Ammon's horn (tissue), 1 donor: Measurements from ENCODE around the gene TMEM92.
"Not testable (repeated sequence)": the region's sequence is repeated elsewhere in the genome, so short reads cannot be mapped to it uniquely, and the experiment has no call there.

Experiments
- DNase-seq: peaks from one replicate; pipeline ENCODE4 v3.0.0-alpha.2; 2016; ENCODE audit warnings: low spot score

TMEM92 gene

DNA sequence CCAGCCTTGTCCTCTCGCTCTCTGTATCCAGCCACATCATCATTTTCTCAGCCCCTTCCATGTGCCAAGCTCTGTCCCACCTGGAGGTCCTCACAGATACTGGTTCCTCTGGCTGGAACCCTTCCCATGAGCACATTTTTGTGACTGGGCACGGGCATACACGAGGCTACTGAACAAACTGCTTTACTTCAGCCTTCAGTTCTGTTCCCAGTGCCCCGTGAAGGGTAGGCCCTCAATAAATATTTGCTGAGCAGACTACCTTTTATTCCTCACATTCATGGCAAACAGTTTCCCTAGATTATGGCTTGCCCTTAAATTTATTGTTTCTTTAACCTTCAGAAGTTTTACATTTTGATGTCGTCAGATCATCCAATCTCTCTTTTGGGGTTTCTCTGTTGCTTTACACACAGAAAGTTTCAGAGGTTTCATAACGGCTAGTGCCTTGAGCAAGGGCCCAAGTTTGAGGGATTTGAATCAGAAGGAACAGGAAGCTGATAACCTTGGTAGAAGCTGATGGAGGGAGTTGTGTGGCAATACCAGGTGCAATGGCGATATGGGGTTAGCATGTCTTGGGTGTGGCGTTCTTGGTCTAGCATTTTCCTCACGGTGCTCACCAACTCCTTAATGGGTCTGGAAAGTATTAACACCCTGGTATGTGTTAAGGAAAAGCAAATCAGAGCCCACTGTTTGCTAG is 27.8 kb downstream of the TMEM92 start:
- DNase-seq: no peak

GRCh38 chr17:50303051-50303450 is 28.8 kb downstream of the TMEM92 start:
- DNase-seq: no peak

GRCh38 chr17:50303596-50303995 is 29.3 kb downstream of the TMEM92 start:
- DNase-seq: no peak

GRCh38 chr17:50304781-50305404 is 30.6 kb downstream of the TMEM92 start:
- DNase-seq: no peak

DNA sequence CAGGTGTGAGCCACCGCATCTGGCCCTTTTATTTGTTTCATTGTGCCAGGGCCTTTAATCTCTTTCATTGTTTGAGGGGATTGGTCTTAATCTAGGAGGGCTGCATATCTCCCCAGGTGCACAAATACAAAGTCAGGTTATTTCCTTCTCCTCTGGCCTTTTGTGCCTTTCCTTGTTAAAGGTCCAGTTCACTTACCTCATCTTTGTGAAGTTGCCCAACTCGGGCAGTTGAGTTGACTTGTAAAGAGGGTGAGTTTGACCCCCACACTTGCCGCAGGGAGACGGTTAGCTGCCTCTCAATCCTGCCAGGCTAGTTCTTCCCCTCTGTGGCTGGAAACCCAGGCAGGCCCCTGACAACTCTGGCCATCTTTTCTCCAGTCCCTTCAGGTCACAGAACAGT is 33.4 kb downstream of the TMEM92 start:
- no peak for DNase-seq

DNA sequence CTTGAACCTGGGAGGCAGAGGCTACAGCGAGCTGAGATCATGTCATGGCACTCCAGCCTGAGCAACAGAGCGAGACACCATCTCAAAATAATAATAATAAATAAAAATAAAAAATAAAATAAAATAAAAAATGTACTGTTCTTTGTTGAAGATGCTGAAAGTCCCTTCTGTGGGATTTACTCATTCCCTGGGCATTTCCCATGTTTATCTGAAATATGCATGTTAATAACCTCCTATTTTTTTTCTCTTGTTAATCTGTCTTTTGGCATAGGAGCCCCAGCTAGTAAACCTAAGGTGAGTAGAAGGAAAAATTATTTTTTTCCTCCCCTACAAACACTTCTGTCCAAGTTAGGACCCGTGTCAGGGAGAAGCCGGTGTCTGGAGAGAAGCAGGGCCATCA is 34.4 kb downstream of the TMEM92 start:
- DNase-seq: no peak

- no peak for DNase-seq
Observed at GRCh38 chr17:50310455-50311111, 36.3 kb downstream of the TMEM92 start.

- DNase-seq: no peak
Observed at GRCh38 chr17:50311112-50311460, 36.8 kb downstream of the TMEM92 start.

DNA sequence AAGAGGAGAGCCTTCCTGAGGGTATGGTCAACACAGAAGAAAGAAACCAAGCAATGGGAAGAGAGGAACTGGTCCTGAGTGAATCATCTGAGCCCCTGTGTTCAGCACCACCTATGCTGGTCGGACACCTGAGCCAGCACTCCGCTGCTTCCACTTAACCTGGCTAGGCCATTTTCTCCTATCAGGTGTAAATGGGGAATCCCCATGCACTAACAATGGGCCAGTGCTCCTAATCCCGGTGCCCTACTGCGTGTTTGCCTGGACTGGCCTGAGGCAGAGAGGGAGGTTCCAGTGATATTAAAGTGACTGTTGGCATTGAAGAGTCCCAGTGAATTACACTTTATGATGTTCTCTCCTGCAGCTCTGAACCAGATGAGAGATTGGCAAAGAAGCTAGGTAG is 37.2 kb downstream of the TMEM92 start:
- DNase-seq: no peak

GRCh38 chr17:50312308-50312707 is 38.0 kb downstream of the TMEM92 start:
- DNase-seq: no peak

- DNase-seq: no peak
Observed at GRCh38 chr17:50314456-50315011, 40.3 kb downstream of the TMEM92 start.

GRCh38 chr17:50316016-50316587 is 41.8 kb downstream of the TMEM92 start:
- no peak for DNase-seq

GRCh38 chr17:50316660-50317059 is 42.4 kb downstream of the TMEM92 start:
- not testable (repeated sequence) for DNase-seq

- no peak for DNase-seq
Observed at GRCh38 chr17:50317121-50317520, 42.9 kb downstream of the TMEM92 start.

DNA sequence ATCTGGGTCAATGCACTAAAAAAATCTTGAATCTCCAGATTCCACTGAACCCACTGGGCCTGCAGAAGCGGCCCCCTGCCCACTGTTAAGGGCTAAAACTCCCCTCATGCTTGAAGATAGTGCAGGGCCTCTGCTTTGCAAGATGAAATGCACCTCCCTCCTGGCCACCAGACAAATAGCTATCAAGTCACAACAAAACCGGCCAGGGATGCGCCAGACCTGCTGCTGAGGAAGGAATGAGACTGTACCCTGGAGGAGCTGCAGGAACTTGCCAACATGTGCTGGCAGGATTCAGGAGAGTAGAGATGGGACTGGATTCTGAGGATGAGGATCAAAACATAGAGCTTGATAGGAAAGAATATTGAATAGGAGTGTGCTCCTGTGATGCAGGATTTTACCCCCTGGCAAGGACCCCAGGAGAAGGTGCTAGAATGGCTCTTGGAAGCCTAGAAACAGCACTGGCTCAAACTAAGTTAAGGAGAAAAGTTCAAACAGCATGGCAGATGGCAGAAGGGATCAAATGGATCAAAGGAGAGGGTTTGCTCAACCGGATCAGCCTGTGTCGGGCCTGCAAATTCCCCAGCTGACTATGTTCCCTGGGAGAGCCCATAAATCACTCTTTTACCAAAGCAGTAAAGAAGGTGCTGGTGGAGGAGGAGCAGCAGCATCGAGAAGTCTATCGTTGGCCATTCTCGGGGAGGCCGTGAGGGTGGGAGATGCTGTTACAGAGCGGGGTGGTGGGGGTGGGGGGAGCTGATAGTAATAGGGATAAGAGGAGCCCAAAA is 44.4 kb downstream of the TMEM92 start:
- no peak for DNase-seq

DNA sequence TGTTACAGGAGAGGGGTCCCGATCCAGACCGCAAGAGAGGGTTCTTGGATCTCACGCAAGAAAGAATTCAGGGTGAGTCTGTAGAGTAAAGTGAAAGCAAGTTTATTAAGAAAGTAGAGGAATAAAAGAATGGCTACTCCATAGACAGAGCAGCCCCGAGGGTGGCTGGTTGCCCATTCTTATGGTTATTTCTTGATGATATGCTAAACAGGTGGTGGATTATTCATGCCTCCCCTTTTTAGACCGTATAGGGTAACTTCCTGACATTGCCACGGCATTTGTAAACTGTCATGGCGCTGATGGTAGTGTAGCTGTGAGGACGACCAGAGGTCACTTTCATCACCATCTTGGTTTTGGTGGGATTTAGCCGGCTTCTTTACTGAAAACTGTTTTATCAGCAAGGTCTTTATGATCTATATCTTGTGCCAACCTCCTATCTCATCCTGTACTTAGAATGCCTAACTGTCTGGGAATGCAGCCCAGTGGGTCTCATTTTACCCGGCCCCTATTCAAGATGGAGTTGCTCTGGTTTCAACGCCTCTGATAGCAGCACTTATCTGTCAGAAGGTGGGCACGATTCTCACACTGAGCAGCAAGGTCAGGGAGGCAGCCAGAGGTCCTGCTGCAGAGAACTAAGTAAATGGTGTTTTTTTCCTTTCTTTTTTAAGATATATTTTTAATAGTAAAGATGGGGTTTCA is 45.2 kb downstream of the TMEM92 start:
- DNase-seq: no peak

DNA sequence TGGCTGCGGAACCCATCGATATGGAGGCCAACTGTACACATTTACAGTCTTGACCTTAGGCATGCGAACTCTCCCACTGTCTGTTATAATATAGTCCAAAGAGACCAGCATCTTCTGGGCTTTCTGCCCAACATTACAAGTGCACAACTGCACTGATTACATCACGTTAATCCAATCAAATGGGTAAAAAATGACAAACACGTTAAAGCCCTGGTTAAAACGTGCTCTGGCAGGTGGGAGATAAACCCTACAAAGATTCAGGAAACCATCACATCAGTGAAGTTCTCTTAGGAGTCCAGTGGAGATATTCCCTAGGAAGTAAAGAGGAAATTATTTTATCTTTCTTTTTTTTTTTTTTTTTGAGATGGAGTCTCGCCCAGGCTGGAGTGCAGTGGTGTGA is 48.0 kb downstream of the TMEM92 start:
- DNase-seq: no peak

DNA sequence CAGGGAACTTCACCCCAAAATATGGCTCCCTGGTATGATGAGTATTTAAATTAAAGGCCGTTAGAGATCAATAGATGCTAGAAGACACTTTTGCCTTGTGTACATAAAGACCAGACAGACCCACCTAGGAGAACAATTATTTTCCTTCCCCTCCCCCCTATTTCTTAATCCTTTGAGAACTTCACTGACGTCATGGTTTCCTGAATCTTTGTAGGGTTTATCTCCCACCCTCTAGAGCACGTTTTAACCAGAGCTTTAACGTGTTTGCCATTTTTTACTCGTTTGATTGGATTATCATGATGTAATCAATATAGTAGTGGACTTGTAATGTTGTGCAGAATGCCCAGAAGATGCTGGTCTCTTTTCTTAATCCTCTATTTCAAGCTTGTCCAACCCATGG is 48.8 kb downstream of the TMEM92 start:
- no peak for DNase-seq

GRCh38 chr17:50325906-50326305 is 51.6 kb downstream of the TMEM92 start:
- DNase-seq: no peak

DNA sequence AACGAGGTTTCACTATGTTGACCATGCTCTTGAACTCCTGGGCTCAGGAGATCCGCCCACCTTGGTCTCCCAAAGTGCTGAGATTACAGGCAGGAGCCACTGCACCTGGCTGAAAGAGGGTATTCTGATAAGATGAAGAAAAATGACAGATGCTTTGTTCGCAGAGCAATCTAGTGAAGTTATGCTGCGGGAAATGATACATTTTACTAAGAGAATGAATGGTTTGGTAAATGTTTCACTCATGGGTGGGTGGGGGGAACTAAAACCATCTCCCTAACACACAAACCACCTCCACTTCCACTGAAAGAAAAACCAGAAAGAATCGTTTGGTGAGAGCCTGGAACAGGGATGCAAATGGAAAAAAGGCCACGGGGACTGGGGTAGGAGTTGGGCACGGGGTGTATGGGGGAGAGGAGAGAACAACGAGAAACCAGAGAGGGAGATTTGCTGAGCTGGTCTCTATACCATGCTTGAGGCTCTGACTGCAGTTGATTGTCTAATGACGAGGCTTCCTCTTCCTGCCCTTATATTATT is 52.6 kb downstream of the TMEM92 start:
- no peak for DNase-seq
